PC-3 (cell line): ENCODE results near the gene ISM1. TPM values are rescaled to one million over a fixed set of nuclear protein-coding genes. Genes with fewer than 3 reads are reported as not detected.

Source experiments
- ATAC-seq: fragments of 200-7000 bp; cut with Tn5 transposase; 2 replicates; pipeline ENCODE4 v1.9.1; 2020; ENCODE audit warnings: mild to moderate bottlenecking, moderate library complexity
- BruUV-seq: library from RNA; stranded (reverse); fragments of 400-500 nt; replicated peaks from 2 replicates; lab custom pipeline; 2021; lab: Mats Ljungman, UMichigan
- CTCF ChIA-PET: fragments of 300-600 bp; sonication (Branson Sonifier 250); formaldehyde crosslinking; loops from one replicate; lab custom pipeline; 2022; ENCODE audit warnings: antibody characterized with exemption; lab: Charles Lee
- POLR2A ChIA-PET: fragments of 300-600 bp; sonication (Branson Sonifier 250); formaldehyde crosslinking; loops from one replicate; lab custom pipeline; 2022; ENCODE audit warnings: antibody characterized with exemption; ENCODE audit not compliant: unreplicated experiment; lab: Charles Lee
- DNase-seq: peaks from one replicate; pipeline ENCODE4 v3.0.0-alpha.2; 2015
- H2AFZ ChIP-seq: fragments of 300-600 bp; sonication (generic); 2 replicates; pipeline ENCODE4 v1.6.0; 2016; ENCODE audit warnings: antibody characterized with exemption, low read length
- H3F3A ChIP-seq: fragments of 300-600 bp; sonication (generic); one replicate; pipeline ENCODE4 v1.6.0; 2017; ENCODE audit warnings: antibody characterized with exemption, low read length, control low read depth, mild to moderate bottlenecking; ENCODE audit not compliant: unreplicated experiment
- H3K27ac ChIP-seq: fragments of 300-600 bp; sonication (generic); 2 replicates; pipeline ENCODE4 v1.5.1; 2016; ENCODE audit warnings: mild to moderate bottlenecking, low read length
- H3K27me3 ChIP-seq: fragments of 300-600 bp; sonication (generic); 2 replicates; pipeline ENCODE4 v1.6.1; 2016; ENCODE audit warnings: low read length, mixed read lengths
- H3K36me3 ChIP-seq: fragments of 300-600 bp; sonication (generic); 2 replicates; pipeline ENCODE4 v1.6.1; 2016; ENCODE audit warnings: low read depth, mixed run types, low read length, mixed read lengths
- H3K4me1 ChIP-seq: fragments of 300-600 bp; sonication (generic); 2 replicates; pipeline ENCODE4 v1.5.1; 2016; ENCODE audit warnings: low read length; ENCODE audit not compliant: insufficient read depth
- H3K4me2 ChIP-seq: fragments of 300-600 bp; sonication (generic); 2 replicates; pipeline ENCODE4 v1.6.0; 2016; ENCODE audit warnings: low read length
- H3K4me3 ChIP-seq: fragments of 300-600 bp; sonication (generic); 2 replicates; pipeline ENCODE4 v1.5.1; 2016; ENCODE audit warnings: mild to moderate bottlenecking, low read length, mixed read lengths
- H3K79me2 ChIP-seq: fragments of 300-600 bp; sonication (generic); 2 replicates; pipeline ENCODE4 v1.6.1; 2017; ENCODE audit warnings: low read length, mixed read lengths
- H3K9ac ChIP-seq: fragments of 300-600 bp; sonication (generic); 2 replicates; pipeline ENCODE4 v1.6.0; 2016; ENCODE audit warnings: mild to moderate bottlenecking, low read length
- H3K9me2 ChIP-seq: fragments of 300-600 bp; sonication (generic); replicated peaks from 2 replicates; pipeline ENCODE4 v1.6.1; 2016; ENCODE audit warnings: mixed run types, low read length, mixed read lengths
- H3K9me3 ChIP-seq: fragments of 300-600 bp; sonication (generic); 2 replicates; pipeline ENCODE4 v1.6.1; 2016; ENCODE audit warnings: low read length, mixed read lengths
- H4K20me1 ChIP-seq: fragments of 300-600 bp; sonication (generic); 2 replicates; pipeline ENCODE4 v1.6.1; 2016; ENCODE audit warnings: low read length, mixed read lengths
- CTCF ChIP-seq: fragments of 300-600 bp; sonication (generic); conservative IDR thresholded peaks from 2 replicates; pipeline ENCODE4 v1.5.1; 2017; ENCODE audit warnings: antibody characterized with exemption, low read depth, mild to moderate bottlenecking, low read length
- EZH2 ChIP-seq: fragments of 300-600 bp; sonication (generic); IDR thresholded peaks from one replicate; pipeline ENCODE4 v1.6.1; 2017; ENCODE audit warnings: antibody characterized with exemption, mild to moderate bottlenecking, low read length; ENCODE audit not compliant: unreplicated experiment
- EZH2phosphoT487 ChIP-seq: fragments of 300-600 bp; sonication (generic); IDR thresholded peaks from 2 replicates; pipeline ENCODE4 v1.6.1; 2018; ENCODE audit warnings: mild to moderate bottlenecking, antibody characterized with exemption, low read length, borderline replicate concordance
- intact Hi-C: fragments of 100-400 bp; cut with micrococcal nuclease; formaldehyde crosslinking; loops from 2 replicates; pipeline ENCODE4 v1.9.0; 2023
- total RNA-seq: library from RNA; depleted of rRNA; stranded (reverse); fragments of >200 nt; gene quantifications from 2 replicates; pipeline ENCODE4 v1.2.3, GENCODE V29; 2014

The ISM1 gene
- total RNA-seq, 1 experiment from 2014 or later = not detected

- Histone ChIP-seq H3K27me3 (peaks cover 57% of the 10 kb centered on the region), H3F3A (no peaks in the 10 kb centered on the region), H3K9ac (no peak overlapping the region), H3K4me3 (no peak overlapping the region), H4K20me1 (no peaks in the 10 kb centered on the region), H3K27ac (no peak overlapping the region), H3K36me3 (no peaks in the 10 kb centered on the region), H3K9me2 (no peaks in the 10 kb centered on the region), H3K4me2 (no peak overlapping the region), H3K9me3 (no peaks in the 10 kb centered on the region), H2AFZ (no peak overlapping the region), H3K79me2 (no peaks in the 10 kb centered on the region), H3K4me1 (no peaks in the 10 kb centered on the region)
- no peak for DNase-seq
- ChIA-PET POLR2A (no interaction called here), CTCF (no interaction called here)
- BruUV-seq = no TSS peak
- intact Hi-C loops = no loop called here
- TF ChIP-seq EZH2phosphoT487 = no peak
- no peak for TF ChIP-seq EZH2
- no peak for TF ChIP-seq CTCF
- no peak for ATAC-seq
Measured at GRCh38 chr20:13200767-13201500, 20.1 kb upstream of the ISM1 start.

DNA sequence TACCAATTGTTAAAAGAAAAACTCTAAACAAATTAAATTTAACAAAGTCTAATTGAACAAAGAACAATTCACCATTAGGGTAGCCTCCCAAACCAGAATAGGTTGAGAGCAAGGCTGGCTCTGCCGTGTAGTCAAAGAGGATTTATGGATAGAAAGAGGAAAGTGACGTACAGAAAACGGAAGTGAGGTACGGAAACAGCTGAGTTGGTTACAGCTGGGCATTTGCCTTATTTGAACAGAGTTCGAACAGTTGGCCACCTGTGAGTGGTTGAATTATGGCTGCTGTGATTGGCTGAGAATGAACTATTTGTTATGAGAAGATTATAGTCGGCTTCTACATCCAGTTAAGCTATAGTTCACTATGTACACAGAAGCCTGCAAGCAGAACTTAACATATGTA lies 18.5 kb upstream of the ISM1 start:
- no peaks in the 10 kb centered on the region for H3K9me2 ChIP-seq
- H2AFZ ChIP-seq = no peak overlapping the region
- no peaks in the 10 kb centered on the region for H3K4me1 ChIP-seq
- TF ChIP-seq EZH2 = no peak
- TF ChIP-seq EZH2phosphoT487 = no peak
- TF ChIP-seq CTCF = no peak
- no peak overlapping the region for H3K4me3 ChIP-seq
- no peak overlapping the region for H3K9ac ChIP-seq
- ChIA-PET CTCF (interaction anchor here (0.6 kb wide), 1 partner anchor 273 kb away, joined by 3 read pairs; no protein-coding TSS in a partner anchor), POLR2A (no interaction called here)
- H4K20me1 ChIP-seq = no peaks in the 10 kb centered on the region
- H3K9me3 ChIP-seq = no peaks in the 10 kb centered on the region
- intact Hi-C loops = no loop called here
- no peaks in the 10 kb centered on the region for H3F3A ChIP-seq
- no peak overlapping the region for H3K27ac ChIP-seq
- ATAC-seq (no peak), DNase-seq (no peak)
- H3K4me2 ChIP-seq = no peak overlapping the region
- H3K79me2 ChIP-seq = no peaks in the 10 kb centered on the region
- BruUV-seq = no TSS peak
- H3K36me3 ChIP-seq = no peaks in the 10 kb centered on the region
- H3K27me3 ChIP-seq = peaks cover 66% of the 10 kb centered on the region

DNA sequence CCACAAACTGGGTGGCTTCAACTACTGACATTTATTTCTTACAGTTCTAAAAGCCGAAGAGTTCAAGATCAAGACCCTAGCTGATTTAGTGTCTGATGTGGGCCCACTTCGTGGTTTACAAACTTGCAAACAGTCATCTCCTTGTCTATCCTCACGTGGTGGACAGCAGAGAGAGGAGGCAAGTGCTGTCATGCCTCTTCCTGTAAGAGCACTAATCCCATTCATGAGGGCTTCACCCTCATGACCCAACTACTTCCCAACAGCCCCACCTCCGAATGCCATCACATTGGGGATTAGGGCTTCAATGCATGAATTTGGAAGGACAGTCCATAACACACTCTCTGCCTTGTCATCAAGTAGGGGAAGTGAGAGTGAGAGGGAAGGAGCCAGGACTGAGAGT lies 15.6 kb upstream of the ISM1 start:
- H3K27me3 ChIP-seq = peaks cover 86% of the 10 kb centered on the region
- no peaks in the 10 kb centered on the region for H3K4me1 ChIP-seq
- H3K27ac ChIP-seq = no peak overlapping the region
- H3F3A ChIP-seq = no peaks in the 10 kb centered on the region
- H3K79me2 ChIP-seq = no peaks in the 10 kb centered on the region
- DNase-seq (no peak), ATAC-seq (no peak)
- no peak for TF ChIP-seq EZH2phosphoT487
- H3K36me3 ChIP-seq = no peaks in the 10 kb centered on the region
- intact Hi-C loops = no loop called here
- H3K4me3 ChIP-seq = no peak overlapping the region
- no peak overlapping the region for H3K9ac ChIP-seq
- no peak overlapping the region for H3K4me2 ChIP-seq
- no TSS peak for BruUV-seq
- no peaks in the 10 kb centered on the region for H3K9me3 ChIP-seq
- no peak overlapping the region for H2AFZ ChIP-seq
- ChIA-PET CTCF (no interaction called here), POLR2A (no interaction called here)
- H3K9me2 ChIP-seq = no peaks in the 10 kb centered on the region
- H4K20me1 ChIP-seq = no peaks in the 10 kb centered on the region
